MM.1S (cell line): ENCODE results near the gene ASNSD1.

Experiments
- DNase-seq: peaks from one replicate; pipeline ENCODE4 v3.0.0-alpha.2; 2015
- H2AFZ ChIP-seq: fragments of 300-600 bp; sonication (generic); 2 replicates; pipeline ENCODE4 v1.6.0; 2016; ENCODE audit warnings: antibody characterized with exemption, low read length
- H3F3A ChIP-seq: fragments of 300-600 bp; sonication (generic); 2 replicates; pipeline ENCODE4 v1.6.1; 2016; ENCODE audit warnings: mild to moderate bottlenecking, antibody characterized with exemption, low read length, moderate library complexity, mixed read lengths; ENCODE audit not compliant: insufficient read depth
- H3K27ac ChIP-seq: fragments of 300-600 bp; sonication (generic); 2 replicates; pipeline ENCODE4 v1.5.1; 2016; ENCODE audit warnings: mild to moderate bottlenecking, low read length
- H3K27me3 ChIP-seq: fragments of 300-600 bp; sonication (generic); replicated peaks from 2 replicates; pipeline ENCODE4 v1.6.0; 2016; ENCODE audit warnings: low read length; ENCODE audit not compliant: insufficient read depth
- H3K36me3 ChIP-seq: fragments of 300-600 bp; sonication (generic); replicated peaks from 2 replicates; pipeline ENCODE4 v1.6.1; 2016; ENCODE audit warnings: mild to moderate bottlenecking, low read length, mixed read lengths; ENCODE audit not compliant: insufficient read depth
- H3K4me1 ChIP-seq: fragments of 300-600 bp; sonication (generic); 2 replicates; pipeline ENCODE4 v1.6.1; 2016; ENCODE audit warnings: low read length, mixed read lengths
- H3K4me2 ChIP-seq: fragments of 300-600 bp; sonication (generic); 2 replicates; pipeline ENCODE4 v1.6.0; 2016; ENCODE audit warnings: low read depth, low read length
- H3K4me3 ChIP-seq: fragments of 300-600 bp; sonication (generic); 2 replicates; pipeline ENCODE4 v1.5.1; 2016; ENCODE audit warnings: low read length, mixed read lengths
- H3K79me2 ChIP-seq: fragments of 300-600 bp; sonication (generic); 2 replicates; pipeline ENCODE4 v1.6.1; 2016; ENCODE audit warnings: mixed run types, low read length, mixed read lengths
- H3K9ac ChIP-seq: fragments of 300-600 bp; sonication (generic); 2 replicates; pipeline ENCODE4 v1.6.1; 2016; ENCODE audit warnings: low read length, mixed read lengths
- H3K9me2 ChIP-seq: fragments of 300-600 bp; sonication (generic); replicated peaks from 2 replicates; pipeline ENCODE4 v1.6.1; 2016; ENCODE audit warnings: mild to moderate bottlenecking, low read length, mixed read lengths; ENCODE audit not compliant: insufficient read depth
- H3K9me3 ChIP-seq: fragments of 300-600 bp; sonication (generic); replicated peaks from 2 replicates; pipeline ENCODE4 v1.6.1; 2016; ENCODE audit warnings: mild to moderate bottlenecking, low read length, mixed read lengths; ENCODE audit not compliant: insufficient read depth
- H4K20me1 ChIP-seq: fragments of 300-600 bp; sonication (generic); 2 replicates; pipeline ENCODE4 v1.6.1; 2016; ENCODE audit warnings: mild to moderate bottlenecking, low read length, moderate library complexity, mixed read lengths; ENCODE audit not compliant: insufficient read depth
- CTCF ChIP-seq: fragments of 300-600 bp; sonication (generic); IDR thresholded peaks from 2 replicates; pipeline ENCODE4 v1.5.1; 2016; ENCODE audit warnings: antibody characterized with exemption, low read length, mixed read lengths
- EZH2 ChIP-seq: fragments of 300-600 bp; sonication (generic); optimal IDR thresholded peaks from 2 replicates; pipeline ENCODE3; 2017; ENCODE audit warnings: low read depth, mild to moderate bottlenecking, antibody characterized with exemption, low read length, mixed read lengths
- EZH2phosphoT487 ChIP-seq: fragments of 300-600 bp; sonication (generic); IDR thresholded peaks from 2 replicates; pipeline ENCODE4 v1.6.1; 2018; ENCODE audit warnings: antibody characterized with exemption, low read length

Gene ASNSD1

GRCh38 chr2:189641590-189641989, 19.7 kb upstream of the ASNSD1 start:
- H4K20me1 ChIP-seq: no peaks in the 10 kb centered on the region
- H3K4me3 ChIP-seq: no peak overlapping the region
- no peak for DNase-seq
- no peaks in the 10 kb centered on the region for H3K27me3 ChIP-seq
- no peaks in the 10 kb centered on the region for H3K9me2 ChIP-seq
- no peak overlapping the region for H3K27ac ChIP-seq
- TF ChIP-seq CTCF: no peak
- no peak for TF ChIP-seq EZH2phosphoT487
- no peak for TF ChIP-seq EZH2
- no peaks in the 10 kb centered on the region for H3K4me1 ChIP-seq
- no peaks in the 10 kb centered on the region for H3K36me3 ChIP-seq
- no peaks in the 10 kb centered on the region for H3K79me2 ChIP-seq
- no peak overlapping the region for H3K4me2 ChIP-seq
- no peak overlapping the region for H2AFZ ChIP-seq
- H3K9ac ChIP-seq: no peak overlapping the region
- no peaks in the 10 kb centered on the region for H3F3A ChIP-seq
- no peaks in the 10 kb centered on the region for H3K9me3 ChIP-seq

GRCh38 chr2:189646521-189646920, 14.7 kb upstream of the ASNSD1 start:
- no peaks in the 10 kb centered on the region for H3K4me1 ChIP-seq
- H3K4me3 ChIP-seq: no peak overlapping the region
- no peaks in the 10 kb centered on the region for H4K20me1 ChIP-seq
- H3K27ac ChIP-seq: no peak overlapping the region
- H3K27me3 ChIP-seq: no peaks in the 10 kb centered on the region
- H3F3A ChIP-seq: no peaks in the 10 kb centered on the region
- TF ChIP-seq EZH2phosphoT487 (no peak), CTCF (no peak), EZH2 (no peak)
- H3K36me3 ChIP-seq: no peaks in the 10 kb centered on the region
- H3K4me2 ChIP-seq: no peak overlapping the region
- H3K9ac ChIP-seq: no peak overlapping the region
- no peaks in the 10 kb centered on the region for H3K79me2 ChIP-seq
- DNase-seq: no peak
- H3K9me2 ChIP-seq: no peaks in the 10 kb centered on the region
- no peaks in the 10 kb centered on the region for H3K9me3 ChIP-seq
- H2AFZ ChIP-seq: no peak overlapping the region

- no peaks in the 10 kb centered on the region for H4K20me1 ChIP-seq
- no peaks in the 10 kb centered on the region for H3F3A ChIP-seq
- no peaks in the 10 kb centered on the region for H3K4me1 ChIP-seq
- no peaks in the 10 kb centered on the region for H3K9me2 ChIP-seq
- H3K4me3 ChIP-seq: no peak overlapping the region
- H3K27me3 ChIP-seq: no peaks in the 10 kb centered on the region
- H3K27ac ChIP-seq: no peak overlapping the region
- no peak overlapping the region for H2AFZ ChIP-seq
- no peaks in the 10 kb centered on the region for H3K9me3 ChIP-seq
- DNase-seq: no peak
- no peaks in the 10 kb centered on the region for H3K36me3 ChIP-seq
- H3K79me2 ChIP-seq: no peaks in the 10 kb centered on the region
- no peak overlapping the region for H3K9ac ChIP-seq
- no peak for TF ChIP-seq CTCF
- no peak overlapping the region for H3K4me2 ChIP-seq
These were observed 12.3 kb upstream of the ASNSD1 start for GRCh38 chr2:189648846-189649509.
